DND-41 (cell line): Measurements from ENCODE around the gene MUC6.

ENCODE experiments used
- ATAC-seq: fragments of 200-7000 bp; cut with Tn5 transposase; 3 replicates; pipeline ENCODE4 v1.9.1; 2021; ENCODE audit warnings: low read depth; ENCODE audit not compliant: insufficient read depth
- DNase-seq: peaks from one replicate; pipeline ENCODE4 v3.0.0-alpha.2; 2020
- H2AFZ ChIP-seq: 2 replicates; pipeline ENCODE4 v1.6.0; 2012; ENCODE audit warnings: low read depth, low read length
- H3K27ac ChIP-seq: 2 replicates; pipeline ENCODE4 v1.5.1; 2012; ENCODE audit warnings: low read length, inconsistent platforms
- H3K27me3 ChIP-seq: fragments of 200-600 bp; sonication (generic); 2 replicates; pipeline ENCODE4 v1.6.0; 2012; ENCODE audit warnings: low read length, mild to moderate bottlenecking, inconsistent platforms; ENCODE audit not compliant: insufficient read depth, poor library complexity
- H3K36me3 ChIP-seq: 2 replicates; pipeline ENCODE4 v1.5.1; 2012; ENCODE audit warnings: low read length, inconsistent platforms; ENCODE audit not compliant: insufficient read depth
- H3K4me1 ChIP-seq: 2 replicates; pipeline ENCODE4 v1.5.1; 2012; ENCODE audit warnings: mild to moderate bottlenecking, low read length; ENCODE audit not compliant: insufficient read depth
- H3K4me2 ChIP-seq: 2 replicates; pipeline ENCODE4 v1.6.0; 2012; ENCODE audit warnings: mild to moderate bottlenecking, moderate library complexity, low read length, inconsistent platforms; ENCODE audit not compliant: insufficient read depth
- H3K4me3 ChIP-seq, 2 experiments: fragments of 200-600 bp in 1 of 2; shearing (Covaris generic) in 1 of 2; 2 replicates each; pipeline ENCODE4 v1.5.1; 2012 to 2016; ENCODE audit warnings: inconsistent platforms in 2 of 2, low read length in 2 of 2, mild to moderate bottlenecking in 2 of 2, low read depth in 1 of 2, moderate library complexity in 1 of 2
- H3K79me2 ChIP-seq: 2 replicates; pipeline ENCODE4 v1.6.0; 2012; ENCODE audit warnings: low read length, inconsistent platforms; ENCODE audit not compliant: insufficient read depth
- H3K9ac ChIP-seq: 2 replicates; pipeline ENCODE4 v1.6.0; 2012; ENCODE audit warnings: low read depth, mild to moderate bottlenecking, inconsistent platforms, low read length, moderate library complexity
- H3K9me3 ChIP-seq: 2 replicates; pipeline ENCODE4 v1.5.1; 2012; ENCODE audit warnings: low read length, moderate library complexity, mild to moderate bottlenecking, inconsistent platforms; ENCODE audit not compliant: insufficient read depth, severe bottlenecking
- H4K20me1 ChIP-seq: 2 replicates; pipeline ENCODE4 v1.6.0; 2012; ENCODE audit warnings: low read length; ENCODE audit not compliant: insufficient read depth
- EZH2 ChIP-seq: IDR thresholded peaks from 3 replicates; pipeline ENCODE4 v1.6.1; 2012; ENCODE audit warnings: borderline replicate concordance, low read depth, mild to moderate bottlenecking, moderate library complexity, low read length, inconsistent platforms; ENCODE audit not compliant: severe bottlenecking
- TF ChIP-seq, protein P1 (sequence below): IDR thresholded peaks from 2 replicates; pipeline ENCODE4 v1.5.1; 2012; ENCODE audit warnings: borderline replicate concordance, low read length, moderate library complexity, mild to moderate bottlenecking; ENCODE audit not compliant: poor library complexity, severe bottlenecking; ENCODE audit errors: extremely low read depth

MUC6 gene

DNA sequence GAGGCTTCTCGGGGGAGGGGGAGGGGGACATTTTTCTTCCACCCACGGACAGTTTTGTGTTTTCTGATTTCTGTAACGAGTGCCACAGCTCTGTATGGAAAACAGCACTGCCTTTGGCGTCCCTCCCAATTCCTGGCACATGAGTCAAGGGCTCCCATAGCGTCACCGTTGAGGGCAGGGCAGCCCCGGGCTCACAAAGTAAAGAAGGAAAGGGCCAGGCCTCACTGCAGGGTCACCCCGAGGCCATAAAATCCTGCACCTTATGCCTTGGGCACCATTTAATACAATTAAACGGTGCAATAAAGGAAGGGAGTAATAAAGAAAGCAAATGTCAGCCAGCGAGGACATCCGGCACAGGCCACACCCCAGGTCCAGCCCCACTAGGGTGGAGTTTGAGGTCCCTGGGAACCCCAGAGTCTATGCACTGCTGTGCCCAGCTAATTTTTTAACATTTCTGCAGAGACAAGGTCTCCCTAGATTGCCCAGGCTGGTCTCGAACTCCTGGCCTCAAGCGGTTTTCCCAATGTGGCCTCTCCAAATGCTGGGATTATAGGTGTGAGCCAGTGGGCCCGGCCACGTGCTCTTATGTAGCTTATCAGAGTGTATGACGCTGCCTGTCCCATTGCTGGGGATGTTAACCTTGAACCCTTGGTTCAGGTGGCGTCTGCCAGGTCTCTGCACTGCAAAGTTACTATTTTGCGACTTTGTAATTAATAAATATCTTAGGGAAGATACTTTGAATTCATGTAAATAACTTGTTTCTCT is 24.5 kb upstream of the MUC6 start:
- no peak overlapping the region for H2AFZ ChIP-seq
- DNase-seq: no peak
- H3K4me3 ChIP-seq: no peak overlapping the region
- TF ChIP-seq EZH2: no peak
- TF ChIP-seq, protein P1, sequence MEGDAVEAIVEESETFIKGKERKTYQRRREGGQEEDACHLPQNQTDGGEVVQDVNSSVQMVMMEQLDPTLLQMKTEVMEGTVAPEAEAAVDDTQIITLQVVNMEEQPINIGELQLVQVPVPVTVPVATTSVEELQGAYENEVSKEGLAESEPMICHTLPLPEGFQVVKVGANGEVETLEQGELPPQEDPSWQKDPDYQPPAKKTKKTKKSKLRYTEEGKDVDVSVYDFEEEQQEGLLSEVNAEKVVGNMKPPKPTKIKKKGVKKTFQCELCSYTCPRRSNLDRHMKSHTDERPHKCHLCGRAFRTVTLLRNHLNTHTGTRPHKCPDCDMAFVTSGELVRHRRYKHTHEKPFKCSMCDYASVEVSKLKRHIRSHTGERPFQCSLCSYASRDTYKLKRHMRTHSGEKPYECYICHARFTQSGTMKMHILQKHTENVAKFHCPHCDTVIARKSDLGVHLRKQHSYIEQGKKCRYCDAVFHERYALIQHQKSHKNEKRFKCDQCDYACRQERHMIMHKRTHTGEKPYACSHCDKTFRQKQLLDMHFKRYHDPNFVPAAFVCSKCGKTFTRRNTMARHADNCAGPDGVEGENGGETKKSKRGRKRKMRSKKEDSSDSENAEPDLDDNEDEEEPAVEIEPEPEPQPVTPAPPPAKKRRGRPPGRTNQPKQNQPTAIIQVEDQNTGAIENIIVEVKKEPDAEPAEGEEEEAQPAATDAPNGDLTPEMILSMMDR: no peak
- no peak for ATAC-seq
- H4K20me1 ChIP-seq: no peaks in the 10 kb centered on the region
- peaks cover 8% of the 10 kb centered on the region for H3K27me3 ChIP-seq
- no peaks in the 10 kb centered on the region for H3K9me3 ChIP-seq
- H3K36me3 ChIP-seq: no peaks in the 10 kb centered on the region
- no peaks in the 10 kb centered on the region for H3K79me2 ChIP-seq
- H3K4me2 ChIP-seq: no peak overlapping the region
- no peak overlapping the region for H3K27ac ChIP-seq
- no peak overlapping the region for H3K9ac ChIP-seq
- no peaks in the 10 kb centered on the region for H3K4me1 ChIP-seq

DNA sequence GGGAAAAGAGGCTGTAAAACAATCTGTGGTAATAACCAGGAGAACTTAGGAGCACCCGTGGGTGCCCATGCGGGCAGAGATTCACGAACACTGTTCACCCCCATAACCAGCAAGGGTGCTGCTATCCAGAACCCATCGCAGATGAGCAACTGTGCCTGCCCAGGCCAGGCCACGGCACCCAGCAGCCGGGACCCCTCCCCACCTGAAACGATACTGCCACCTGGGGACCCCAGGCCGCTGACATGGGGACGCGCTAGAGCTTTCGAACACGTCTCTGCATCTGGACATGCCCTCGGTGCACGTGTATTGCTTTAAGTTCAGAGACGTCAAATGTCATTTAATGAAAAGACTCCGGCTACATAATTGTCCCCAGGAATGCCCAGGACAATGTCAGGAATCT is 23.9 kb upstream of the MUC6 start:
- no peaks in the 10 kb centered on the region for H3K9me3 ChIP-seq
- no peak overlapping the region for H3K27ac ChIP-seq
- no peaks in the 10 kb centered on the region for H4K20me1 ChIP-seq
- DNase-seq (no peak), ATAC-seq (no peak)
- TF ChIP-seq, protein P1: no peak
- TF ChIP-seq EZH2: no peak
- no peaks in the 10 kb centered on the region for H3K36me3 ChIP-seq
- no peak overlapping the region for H2AFZ ChIP-seq
- no peak overlapping the region for H3K4me2 ChIP-seq
- no peaks in the 10 kb centered on the region for H3K4me1 ChIP-seq
- H3K79me2 ChIP-seq: no peaks in the 10 kb centered on the region
- H3K27me3 ChIP-seq: peaks cover 8% of the 10 kb centered on the region
- no peak overlapping the region for H3K4me3 ChIP-seq
- H3K9ac ChIP-seq: no peak overlapping the region

GRCh38 chr11:1059759-1060158 is 23.2 kb upstream of the MUC6 start:
- Histone ChIP-seq H3K4me3 (no peak overlapping the region), H3K79me2 (no peaks in the 10 kb centered on the region), H4K20me1 (no peaks in the 10 kb centered on the region), H2AFZ (no peak overlapping the region), H3K9me3 (no peaks in the 10 kb centered on the region), H3K27me3 (peaks cover 8% of the 10 kb centered on the region), H3K27ac (no peak overlapping the region), H3K36me3 (no peaks in the 10 kb centered on the region), H3K9ac (no peak overlapping the region), H3K4me2 (no peak overlapping the region), H3K4me1 (no peaks in the 10 kb centered on the region)
- DNase-seq (no peak), ATAC-seq (no peak)
- no peak for TF ChIP-seq EZH2
- TF ChIP-seq, protein P1: no peak
